Left ventricle myocardium inferior (tissue), 1 donor: ENCODE data around the gene MACROD1. TPM values are rescaled to one million over a fixed set of nuclear protein-coding genes. Genes with fewer than 3 reads are reported as not detected.

Experiments used
- DNase-seq: peaks from one replicate; pipeline ENCODE4 v3.0.0-alpha.2; 2020
- H3K27ac ChIP-seq: fragments of 200-600 bp; replicated peaks from 2 replicates; pipeline ENCODE4 v1.8.0; 2021
- H3K27me3 ChIP-seq: fragments of 200-600 bp; 2 replicates; pipeline ENCODE4 v1.8.0; 2021; ENCODE audit warnings: low read depth
- H3K36me3 ChIP-seq: fragments of 200-600 bp; 2 replicates; pipeline ENCODE4 v1.8.0; 2021
- H3K4me1 ChIP-seq: fragments of 200-600 bp; 2 replicates; pipeline ENCODE4 v1.8.0; 2021
- H3K4me3 ChIP-seq: fragments of 200-600 bp; 2 replicates; pipeline ENCODE4 v1.8.0; 2021; ENCODE audit warnings: mild to moderate bottlenecking, moderate library complexity
- H3K9me3 ChIP-seq: fragments of 200-600 bp; replicated peaks from 2 replicates; pipeline ENCODE4 v1.8.0; 2021
- intact Hi-C: fragments of 100-400 bp; cut with micrococcal nuclease; formaldehyde crosslinking; loops from one replicate; pipeline ENCODE4 v1.11.0; 2022
- total RNA-seq: library from RNA; stranded (reverse); fragmentation: NEBNext Ultra II Directional; extraction: Animal tissue kit (Norgen Biotek cat#: 25700); gene quantifications from one replicate; pipeline ENCODE4 v1.2.1, GENCODE V29; 2021
- TF ChIP-seq, protein P1 (sequence below): fragments of 200-600 bp; IDR thresholded peaks from 2 replicates; pipeline ENCODE4 v1.8.0; 2021; ENCODE audit warnings: antibody characterized with exemption, mild to moderate bottlenecking, borderline replicate concordance
- donor health status: DM: no; HTN: yes; CAD: no; lungs with severe emphysema.

MACROD1 gene
- total RNA-seq, 1 donor from 2014 or later: 127 TPM

DNA sequence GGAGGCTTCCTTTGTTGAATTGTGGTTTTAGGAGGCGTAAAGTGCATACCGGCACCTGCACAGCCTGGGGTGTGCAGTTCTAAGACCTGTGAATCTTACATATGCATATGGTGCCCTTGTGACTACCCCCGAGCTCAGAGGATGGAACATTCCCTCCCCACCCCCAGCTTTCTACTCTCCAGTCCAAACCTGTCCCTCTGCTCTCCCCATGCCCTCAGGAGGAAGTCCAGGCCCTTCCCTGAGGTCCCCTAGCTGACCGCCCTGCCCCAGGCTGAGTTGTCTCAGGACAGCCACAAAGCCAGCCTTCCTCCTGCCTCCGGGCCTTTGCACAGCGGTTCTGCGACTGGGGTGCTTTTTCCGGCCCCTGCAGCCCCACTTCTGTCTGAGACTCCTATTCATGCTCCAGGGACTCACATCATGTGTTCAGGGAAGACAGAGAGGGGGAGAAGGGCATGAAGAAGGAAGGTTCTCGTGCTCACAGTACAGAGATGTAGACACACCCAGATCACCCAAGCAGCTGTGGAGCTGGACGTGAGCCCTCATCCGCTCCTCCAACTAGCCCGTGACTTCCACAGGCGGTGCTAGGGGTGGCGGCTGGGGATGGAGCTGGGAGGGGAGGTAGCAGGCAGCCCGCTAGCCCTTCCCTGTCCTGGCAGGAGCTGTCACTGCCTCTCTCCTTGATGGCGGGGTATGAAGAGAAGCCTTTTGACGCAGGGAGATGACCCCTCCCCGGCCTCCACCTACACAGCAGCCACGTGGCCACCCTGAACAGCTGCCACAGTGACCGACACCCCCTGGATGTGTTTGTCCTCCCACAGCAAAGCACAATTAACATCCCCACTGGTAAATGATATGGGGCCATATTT, 79.4 kb downstream of the MACROD1 start:
- TF ChIP-seq, protein P1, sequence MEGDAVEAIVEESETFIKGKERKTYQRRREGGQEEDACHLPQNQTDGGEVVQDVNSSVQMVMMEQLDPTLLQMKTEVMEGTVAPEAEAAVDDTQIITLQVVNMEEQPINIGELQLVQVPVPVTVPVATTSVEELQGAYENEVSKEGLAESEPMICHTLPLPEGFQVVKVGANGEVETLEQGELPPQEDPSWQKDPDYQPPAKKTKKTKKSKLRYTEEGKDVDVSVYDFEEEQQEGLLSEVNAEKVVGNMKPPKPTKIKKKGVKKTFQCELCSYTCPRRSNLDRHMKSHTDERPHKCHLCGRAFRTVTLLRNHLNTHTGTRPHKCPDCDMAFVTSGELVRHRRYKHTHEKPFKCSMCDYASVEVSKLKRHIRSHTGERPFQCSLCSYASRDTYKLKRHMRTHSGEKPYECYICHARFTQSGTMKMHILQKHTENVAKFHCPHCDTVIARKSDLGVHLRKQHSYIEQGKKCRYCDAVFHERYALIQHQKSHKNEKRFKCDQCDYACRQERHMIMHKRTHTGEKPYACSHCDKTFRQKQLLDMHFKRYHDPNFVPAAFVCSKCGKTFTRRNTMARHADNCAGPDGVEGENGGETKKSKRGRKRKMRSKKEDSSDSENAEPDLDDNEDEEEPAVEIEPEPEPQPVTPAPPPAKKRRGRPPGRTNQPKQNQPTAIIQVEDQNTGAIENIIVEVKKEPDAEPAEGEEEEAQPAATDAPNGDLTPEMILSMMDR: no peak
- intact Hi-C loops: no loop called here
- peak; percentile 64 for DNase-seq
- no peaks in the 10 kb centered on the region for H3K9me3 ChIP-seq
- no peak overlapping the region for H3K27ac ChIP-seq
- H3K4me1 ChIP-seq: peaks cover 39% of the 10 kb centered on the region
- H3K27me3 ChIP-seq: no peaks in the 10 kb centered on the region
- H3K36me3 ChIP-seq: no peaks in the 10 kb centered on the region
- no peak overlapping the region for H3K4me3 ChIP-seq

DNA sequence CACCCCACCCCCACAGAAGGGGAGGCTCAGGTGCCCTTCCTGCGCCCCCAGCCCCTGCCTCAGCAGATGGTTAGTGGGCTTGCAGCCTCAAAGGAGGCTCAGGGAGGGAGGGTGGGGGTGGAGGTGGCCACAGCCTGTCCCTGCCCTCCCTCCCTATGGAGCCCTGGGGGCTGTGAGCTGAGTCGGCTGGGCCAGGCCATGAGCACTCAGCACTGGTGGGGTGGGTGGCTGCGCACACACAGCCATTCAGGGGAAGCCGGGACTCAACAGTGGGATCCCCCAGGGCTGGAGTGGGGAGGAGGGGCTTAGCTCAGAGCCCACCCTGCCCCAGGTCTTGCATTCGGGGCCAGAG, 80.0 kb downstream of the MACROD1 start:
- Histone ChIP-seq H3K4me3 (no peak overlapping the region), H3K27ac (no peak overlapping the region), H3K36me3 (no peaks in the 10 kb centered on the region), H3K27me3 (no peaks in the 10 kb centered on the region), H3K4me1 (peaks cover 35% of the 10 kb centered on the region), H3K9me3 (no peaks in the 10 kb centered on the region)
- intact Hi-C loops: no loop called here
- DNase-seq: no peak
- TF ChIP-seq, protein P1: no peak

DNA sequence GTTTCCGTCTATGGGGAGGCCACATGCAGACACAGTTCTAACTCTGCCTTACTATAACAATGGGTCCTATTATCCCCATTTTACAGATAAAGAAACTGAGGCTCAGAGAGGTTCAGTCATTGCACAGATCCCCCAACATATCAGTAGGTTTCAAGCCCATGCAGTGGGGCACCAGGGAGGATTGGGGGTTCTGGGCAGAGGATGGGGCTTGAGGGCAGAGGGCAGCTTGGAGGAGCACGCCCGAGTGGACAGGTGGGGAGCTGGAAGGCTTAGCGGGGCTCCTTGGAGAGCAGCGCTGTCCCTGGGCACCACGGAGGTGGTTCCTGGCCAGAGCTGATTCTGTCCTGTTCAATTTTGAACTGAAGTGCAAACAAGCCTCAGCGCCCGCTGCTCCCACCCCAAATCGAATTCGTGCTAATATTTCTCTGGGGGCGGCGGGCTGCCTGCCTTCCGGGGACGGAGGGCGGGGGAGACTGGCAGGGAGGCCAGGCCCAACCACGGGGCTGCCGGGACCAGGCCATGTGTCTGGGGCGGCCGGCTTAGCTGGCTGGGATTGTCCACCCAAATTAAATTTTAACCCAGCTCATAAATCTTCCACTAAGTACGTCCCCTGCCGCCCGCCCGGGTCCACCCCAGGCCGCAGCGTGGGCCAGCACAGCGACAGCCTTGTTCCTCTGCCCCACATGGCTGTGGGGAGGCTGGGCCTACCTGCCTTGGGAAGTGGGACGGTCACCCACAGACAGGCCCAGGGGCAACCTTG, 80.8 kb downstream of the MACROD1 start:
- no peak overlapping the region for H3K27ac ChIP-seq
- no peak overlapping the region for H3K4me3 ChIP-seq
- peaks cover 34% of the 10 kb centered on the region for H3K4me1 ChIP-seq
- TF ChIP-seq, protein P1: no peak
- H3K9me3 ChIP-seq: no peaks in the 10 kb centered on the region
- no peak for DNase-seq
- no peaks in the 10 kb centered on the region for H3K27me3 ChIP-seq
- intact Hi-C loops: no loop called here
- H3K36me3 ChIP-seq: no peaks in the 10 kb centered on the region

DNA sequence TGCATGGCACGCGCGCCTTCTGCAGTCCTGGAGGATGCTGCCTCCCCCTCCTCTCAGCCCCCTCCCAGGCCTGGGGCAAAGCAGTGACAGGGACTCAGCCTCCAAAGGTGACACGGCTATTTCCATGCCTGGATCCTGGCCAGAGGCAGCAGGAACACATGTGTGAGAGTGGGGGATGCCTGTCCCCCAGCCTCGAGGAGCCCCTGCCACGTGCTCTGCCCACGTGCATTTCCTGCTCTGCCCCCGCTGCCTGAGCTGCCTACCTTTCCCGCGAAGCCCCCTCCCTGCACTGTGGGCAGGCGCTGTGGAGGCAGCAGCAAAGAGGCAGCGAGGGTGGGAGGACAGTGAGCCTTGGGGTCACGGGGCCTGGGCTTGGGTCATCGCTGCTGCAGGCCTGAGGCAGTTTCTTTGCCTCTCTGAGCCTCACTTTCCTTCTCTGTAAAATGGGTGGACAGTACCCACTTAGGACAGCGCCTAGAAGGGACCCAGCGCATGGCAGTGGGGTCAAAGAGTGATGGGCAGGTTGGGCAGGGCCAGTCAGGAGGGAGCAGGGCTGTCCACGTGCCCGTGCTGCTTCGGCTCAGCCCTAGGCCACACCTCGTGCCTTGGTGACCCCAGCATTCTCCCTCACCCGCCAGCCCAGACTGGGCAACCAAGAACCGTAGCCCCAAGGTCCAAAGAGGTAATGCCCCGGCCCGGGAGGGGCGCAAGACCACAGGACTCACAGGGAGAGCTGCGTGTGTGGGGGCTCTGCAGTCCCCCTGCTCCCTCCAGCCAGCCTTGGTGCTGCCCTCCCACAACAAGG, 81.6 kb downstream of the MACROD1 start:
- intact Hi-C loops: no loop called here
- no peaks in the 10 kb centered on the region for H3K27me3 ChIP-seq
- TF ChIP-seq, protein P1: no peak
- H3K36me3 ChIP-seq: no peaks in the 10 kb centered on the region
- H3K4me1 ChIP-seq: peaks cover 28% of the 10 kb centered on the region
- H3K4me3 ChIP-seq: no peak overlapping the region
- H3K9me3 ChIP-seq: no peaks in the 10 kb centered on the region
- H3K27ac ChIP-seq: no peak overlapping the region
- no peak for DNase-seq

DNA sequence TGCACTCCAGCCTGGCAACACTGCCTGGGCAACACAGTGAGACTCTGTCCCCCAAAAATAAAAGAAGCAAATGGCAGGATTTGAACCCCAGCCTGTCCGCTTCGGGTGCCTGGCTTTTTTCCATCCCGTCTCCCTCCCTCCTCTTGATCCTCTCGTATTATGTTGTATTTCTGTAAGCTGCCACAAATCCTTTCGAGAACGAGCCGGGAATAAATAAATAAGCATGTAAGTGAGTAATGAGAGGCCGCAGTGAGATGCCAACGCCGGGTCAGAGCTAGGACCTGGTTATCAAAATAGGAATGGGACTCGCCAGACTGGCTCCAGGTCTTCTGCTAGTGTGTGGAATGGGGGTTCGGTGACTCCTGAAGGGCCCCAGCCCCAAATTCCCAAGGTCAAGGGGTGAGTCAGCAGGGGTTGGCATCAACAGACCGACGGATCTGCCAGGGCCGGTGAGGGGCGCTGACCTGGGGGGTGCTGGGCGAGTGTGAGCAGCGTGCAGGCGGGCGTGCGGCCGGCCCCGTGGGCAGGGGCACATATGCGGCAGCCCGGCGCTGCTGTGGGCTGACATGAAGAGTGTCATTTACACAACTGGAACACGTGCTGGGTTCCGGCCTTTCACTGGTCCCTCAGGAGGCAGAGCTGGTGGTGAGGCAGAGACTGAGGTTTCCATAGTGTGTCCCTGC, 82.4 kb downstream of the MACROD1 start:
- peaks cover 32% of the 10 kb centered on the region for H3K4me1 ChIP-seq
- TF ChIP-seq, protein P1: no peak
- no peaks in the 10 kb centered on the region for H3K9me3 ChIP-seq
- intact Hi-C loops: no loop called here
- H3K27ac ChIP-seq: no peak overlapping the region
- no peak overlapping the region for H3K4me3 ChIP-seq
- H3K27me3 ChIP-seq: no peaks in the 10 kb centered on the region
- no peaks in the 10 kb centered on the region for H3K36me3 ChIP-seq
- no peak for DNase-seq
